GM23248 (cell line): Measurements from ENCODE around the gene KCNQ1OT1.

Experiments used
- EZH2 ChIP-seq: fragments of 200-600 bp; sonication (generic); IDR thresholded peaks from 2 replicates; pipeline ENCODE4 v1.6.1; 2018; ENCODE audit warnings: antibody characterized with exemption, mild to moderate bottlenecking; ENCODE audit not compliant: insufficient read depth, poor library complexity, severe bottlenecking
- EZH2phosphoT487 ChIP-seq: fragments of 200-600 bp; sonication (generic); IDR thresholded peaks from 2 replicates; pipeline ENCODE4 v1.6.1; 2018; ENCODE audit warnings: antibody characterized with exemption, moderate library complexity, mild to moderate bottlenecking, low read depth; ENCODE audit not compliant: insufficient read depth

DNA sequence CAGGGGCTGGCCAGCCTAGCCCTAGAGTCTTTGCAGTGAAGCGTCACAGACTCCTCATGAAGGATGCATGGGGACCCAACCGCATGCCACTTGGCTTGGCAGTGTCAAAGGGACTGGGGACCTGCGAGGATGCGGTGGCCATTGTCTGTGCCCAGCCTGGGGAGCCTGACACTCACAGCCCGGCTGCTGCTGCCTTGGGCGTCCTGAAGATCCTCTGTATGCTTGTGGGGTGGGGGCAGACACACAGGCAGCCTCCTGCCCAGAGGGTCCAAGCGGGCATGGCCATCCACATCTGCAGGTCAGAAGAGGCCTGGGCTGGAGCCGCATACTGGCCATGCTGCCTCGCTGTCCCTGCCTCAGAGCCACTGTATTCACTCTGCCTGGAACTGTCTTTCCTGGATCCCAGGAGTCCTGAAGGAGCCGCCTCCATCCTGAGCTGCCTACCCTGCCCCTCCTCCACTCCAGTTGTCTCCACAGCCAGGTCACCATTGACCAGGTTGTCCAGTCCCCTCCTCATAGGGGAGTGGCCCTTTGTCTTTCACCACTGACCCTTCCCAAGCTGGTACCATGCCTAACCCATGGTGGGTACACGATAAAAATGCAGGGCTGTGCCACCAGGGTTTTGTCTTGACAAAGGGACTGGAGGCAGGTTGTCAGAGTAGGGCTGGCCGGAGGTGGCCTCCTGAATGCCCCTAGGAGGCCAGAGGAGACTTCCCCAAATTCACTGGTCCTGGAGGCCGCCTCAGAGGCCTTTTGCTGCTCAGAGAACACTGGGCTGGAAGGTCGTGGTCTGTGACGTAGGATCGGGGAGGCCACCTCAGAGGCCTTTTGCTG lies 107.0 kb downstream of the KCNQ1OT1 start:
- TF ChIP-seq EZH2phosphoT487 (no peak), EZH2 (no peak)
